Type B pancreatic cell (in vitro differentiated cells): Measurements from ENCODE around the gene GDI1. TPM values are rescaled to one million over a fixed set of nuclear protein-coding genes. Genes with fewer than 3 reads are reported as not detected.

Experiments
- DNase-seq: peaks from one replicate; pipeline ENCODE4 v3.0.0; 2021; ENCODE audit warnings: mixed read lengths; ENCODE audit not compliant: unreplicated experiment; ENCODE audit errors: extremely low spot score
- H3K27ac Mint-ChIP-seq: 2 replicates; pipeline ENCODE4 v1.8.0; 2021; ENCODE audit warnings: mild to moderate bottlenecking, mixed read lengths
- H3K27me3 Mint-ChIP-seq: 2 replicates; pipeline ENCODE4 v1.8.0; 2021; ENCODE audit warnings: mixed read lengths
- H3K36me3 Mint-ChIP-seq: 2 replicates; pipeline ENCODE4 v1.8.0; 2021; ENCODE audit warnings: mixed read lengths
- H3K4me1 Mint-ChIP-seq: one replicate; pipeline ENCODE4 v1.8.0; 2021; ENCODE audit warnings: mixed read lengths; ENCODE audit not compliant: unreplicated experiment
- H3K4me3 Mint-ChIP-seq: 2 replicates; pipeline ENCODE4 v1.8.0; 2021; ENCODE audit warnings: mild to moderate bottlenecking, mixed read lengths
- H3K9me3 Mint-ChIP-seq: 2 replicates; pipeline ENCODE4 v1.8.0; 2021; ENCODE audit warnings: mixed read lengths
- CTCF ChIP-seq: fragments of 200-600 bp; sonication (generic); conservative IDR thresholded peaks from 2 replicates; pipeline ENCODE4 v1.5.0; 2021; ENCODE audit warnings: antibody characterized with exemption, mild to moderate bottlenecking
- total RNA-seq: library from RNA; stranded (reverse); gene quantifications from 2 replicates; pipeline ENCODE4 v1.2.1, GENCODE V29; 2021; ENCODE audit warnings: low replicate concordance

The GDI1 gene
- total RNA-seq, 1 donor from 2014 or later = 159 TPM

GRCh38 chrX:154471839-154472684 lies 35.1 kb downstream of the GDI1 start:
- no peaks in the 10 kb centered on the region for H3K36me3 Mint-ChIP-seq
- TF ChIP-seq CTCF = no peak
- no peaks in the 10 kb centered on the region for H3K9me3 Mint-ChIP-seq
- no peak overlapping the region for H3K4me3 Mint-ChIP-seq
- H3K27me3 Mint-ChIP-seq = no peaks in the 10 kb centered on the region
- no peak for DNase-seq
- H3K4me1 Mint-ChIP-seq = no peaks in the 10 kb centered on the region
- H3K27ac Mint-ChIP-seq = no peak overlapping the region

- no peaks in the 10 kb centered on the region for H3K36me3 Mint-ChIP-seq
- no peak for TF ChIP-seq CTCF
- no peak overlapping the region for H3K4me3 Mint-ChIP-seq
- no peaks in the 10 kb centered on the region for H3K27me3 Mint-ChIP-seq
- no peaks in the 10 kb centered on the region for H3K9me3 Mint-ChIP-seq
- DNase-seq = no peak
- H3K4me1 Mint-ChIP-seq = no peaks in the 10 kb centered on the region
- no peak overlapping the region for H3K27ac Mint-ChIP-seq
Measured at GRCh38 chrX:154472685-154473632, 36.0 kb downstream of the GDI1 start.

- H3K4me3 Mint-ChIP-seq = no peak overlapping the region
- no peaks in the 10 kb centered on the region for H3K27me3 Mint-ChIP-seq
- no peak overlapping the region for H3K27ac Mint-ChIP-seq
- no peak for TF ChIP-seq CTCF
- no peaks in the 10 kb centered on the region for H3K4me1 Mint-ChIP-seq
- H3K36me3 Mint-ChIP-seq = no peaks in the 10 kb centered on the region
- H3K9me3 Mint-ChIP-seq = no peaks in the 10 kb centered on the region
- DNase-seq = no peak
Measured at GRCh38 chrX:154473683-154474082, 36.7 kb downstream of the GDI1 start.

GRCh38 chrX:154476821-154477220 lies 39.9 kb downstream of the GDI1 start:
- Mint-ChIP-seq H3K4me3 (peak overlapping the region; percentile 22), H3K4me1 (no peaks in the 10 kb centered on the region), H3K27ac (no peak overlapping the region), H3K36me3 (no peaks in the 10 kb centered on the region), H3K9me3 (no peaks in the 10 kb centered on the region), H3K27me3 (no peaks in the 10 kb centered on the region)
- no peak for DNase-seq
- no peak for TF ChIP-seq CTCF

- DNase-seq = no peak
- peak overlapping the region; percentile 11 for H3K27ac Mint-ChIP-seq
Measured at GRCh38 chrX:154477891-154478477, 41.0 kb downstream of the GDI1 start.

More at GRCh38 chrX:154477891-154478477, 41.0 kb downstream of the GDI1 start:
- no peaks in the 10 kb centered on the region for H3K27me3 Mint-ChIP-seq
- H3K9me3 Mint-ChIP-seq = no peaks in the 10 kb centered on the region
- H3K36me3 Mint-ChIP-seq = no peaks in the 10 kb centered on the region
- H3K4me1 Mint-ChIP-seq = no peaks in the 10 kb centered on the region
- no peak for TF ChIP-seq CTCF
- H3K4me3 Mint-ChIP-seq = peak overlapping the region; percentile 82
